Testis (tissue), 3 donors: ENCODE results near the gene NR6A1. TPM values are rescaled to one million over a fixed set of nuclear protein-coding genes. Genes with fewer than 3 reads are reported as not detected.

Experiments used
- DNase-seq: peaks from one replicate; pipeline ENCODE4 v3.0.0-alpha.2; 2019
- H3K27ac ChIP-seq, 2 donors: fragments of 200-600 bp; sonication (generic); one replicate each; pipeline ENCODE4 v1.5.1; 2019
- H3K27me3 ChIP-seq: fragments of 200-600 bp; sonication (generic); one replicate; pipeline ENCODE4 v1.5.1; 2019
- H3K36me3 ChIP-seq: fragments of 200-600 bp; sonication (generic); one replicate; pipeline ENCODE4 v1.5.1; 2017; ENCODE audit warnings: low read depth; ENCODE audit errors: missing control alignments
- H3K4me1 ChIP-seq: fragments of 200-600 bp; sonication (generic); one replicate; pipeline ENCODE4 v1.5.1; 2019
- H3K4me3 ChIP-seq, 2 donors: fragments of 200-600 bp; sonication (generic); one replicate each; pipeline ENCODE4 v1.5.1; 2017 to 2019
- H3K9me3 ChIP-seq: fragments of 200-600 bp; sonication (generic); one replicate; pipeline ENCODE4 v1.5.1; 2017
- CTCF ChIP-seq, 3 experiments: fragments of 450-650 bp in 2 of 3; fragments of 200-600 bp in 1 of 3; sonication (generic) in 1 of 3; IDR thresholded peaks; one replicate each; pipeline ENCODE4 v1.5.1; 2016 to 2019; ENCODE audit warnings: antibody characterized with exemption in 3 of 3, mild to moderate bottlenecking in 2 of 3, moderate library complexity in 1 of 3
- POLR2A ChIP-seq: fragments of 450-650 bp; IDR thresholded peaks from one replicate; pipeline ENCODE4 v1.6.1; 2017; ENCODE audit warnings: antibody characterized with exemption, mild to moderate bottlenecking, moderate library complexity
- WGBS, 2 donors: methylation state at CpG; one replicate each; pipeline ENCODE4 v1.1.5; 2018; 5-methylcytosine and 5-hydroxymethylcytosine counted together
- intact Hi-C: fragments of 100-400 bp; cut with DNase I; formaldehyde crosslinking; loops from one replicate; pipeline ENCODE4 v1.15.1; 2023; ENCODE audit warnings: low total_unique reads
- polyA plus RNA-seq: library from polyadenylated mRNA; stranded (reverse); fragments of 350-450 nt; fragmentation: Illumina TruSeq; extraction: RNeasy Lipid Tissue Mini Kit (QIAGEN cat#74804); gene quantifications from one replicate; pipeline ENCODE4 v1.2.3, GENCODE V29; 2014; ENCODE audit warnings: low read depth, low replicate concordance; ENCODE audit not compliant: insufficient read depth
- total RNA-seq, 2 donors: library from RNA; depleted of rRNA; stranded (reverse); fragments of >200 nt; gene quantifications; one replicate each; pipeline ENCODE4 v1.2.3, GENCODE V29; 2016

Gene NR6A1
- total and polyA plus RNA-seq, 3 donors from 2014 or later, result 54.6 to 100 (median 92.1) TPM

DNA sequence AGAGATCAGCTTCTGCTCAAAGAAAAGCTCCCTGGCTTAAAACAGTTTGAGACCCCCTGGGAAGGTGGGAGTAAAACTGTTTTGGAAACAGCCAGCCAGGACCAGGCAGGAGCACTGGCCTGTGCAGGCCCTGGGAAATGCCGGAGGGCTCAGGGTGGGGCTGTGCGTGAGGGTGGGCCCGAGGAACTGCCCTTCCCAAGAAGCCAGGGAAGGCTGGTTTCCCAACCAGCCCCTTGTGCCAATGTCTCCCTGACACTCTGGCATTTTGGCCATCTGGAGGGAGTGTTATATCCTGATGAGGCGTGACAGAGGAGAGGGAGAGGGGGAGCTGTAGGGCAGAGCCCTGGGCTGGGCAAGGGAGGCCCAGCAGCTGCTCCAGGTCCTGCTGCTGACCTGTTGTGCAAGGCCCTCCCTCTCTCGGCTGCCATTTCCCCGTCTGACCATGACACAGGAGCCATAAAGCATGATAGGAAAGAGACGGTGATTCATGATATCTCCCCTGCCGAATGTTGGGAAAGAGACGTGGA is 22.0 kb upstream of the NR6A1 start:
- TF ChIP-seq CTCF (IDR thresholded peaks at IDR 0.05) (no peak), POLR2A (no peak)
- Histone ChIP-seq H3K4me1 (peaks cover 6% of the 10 kb centered on the region), H3K36me3 (no peaks in the 10 kb centered on the region), H3K27ac (no peak overlapping the region), H3K27me3 (no peaks in the 10 kb centered on the region), H3K9me3 (no peaks in the 10 kb centered on the region), H3K4me3 (no peak overlapping the region)
- no peak for DNase-seq
- 76 to 83% methylated on average over 7 to 9 of the region's 9 CpGs for WGBS, 2 donors
- intact Hi-C loops, result no loop called here

DNA sequence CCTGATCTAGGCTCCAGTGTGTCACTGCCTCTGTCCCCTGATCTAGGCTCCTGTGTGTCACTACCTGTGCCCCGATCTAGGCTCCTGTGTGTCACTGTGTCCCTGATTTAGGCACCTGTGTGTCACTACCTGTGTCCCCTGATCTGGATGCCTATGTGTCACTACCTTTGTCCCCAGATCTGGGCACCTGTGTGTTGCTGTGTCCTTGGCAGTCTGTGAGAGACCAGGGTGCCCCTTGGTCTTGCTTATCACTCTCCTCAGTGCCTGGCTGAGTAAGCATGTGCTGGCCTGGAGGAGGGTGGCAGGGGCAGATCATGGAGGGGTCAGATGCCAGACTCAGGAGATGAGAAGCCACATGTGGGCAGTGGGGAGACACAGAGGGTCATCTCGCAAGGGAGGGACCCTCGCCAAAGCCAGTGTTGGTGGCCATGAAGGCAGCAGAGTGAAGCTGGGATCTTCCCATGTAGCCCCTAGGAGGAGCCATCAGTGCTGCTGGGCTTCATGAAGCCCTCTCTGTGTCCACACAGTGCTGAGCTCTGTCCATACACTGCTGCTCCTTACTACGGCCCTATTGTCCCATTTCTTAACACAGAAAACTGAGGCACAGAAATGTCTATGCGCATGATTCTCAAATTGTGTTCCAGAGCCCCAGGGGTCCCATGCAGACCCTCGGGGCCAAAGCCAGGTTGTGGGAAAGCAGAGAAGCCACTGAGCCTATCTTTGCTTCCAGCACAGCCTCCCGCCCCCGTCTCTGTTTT is 21.3 kb upstream of the NR6A1 start:
- intact Hi-C loops, result no loop called here
- Histone ChIP-seq H3K9me3 (no peaks in the 10 kb centered on the region), H3K27ac (no peak overlapping the region), H3K4me3 (no peak overlapping the region), H3K36me3 (no peaks in the 10 kb centered on the region), H3K4me1 (peaks cover under 1% of the 10 kb centered on the region), H3K27me3 (no peaks in the 10 kb centered on the region)
- 78 to 82% methylated on average over 8 of the region's 8 CpGs for WGBS, 2 donors
- DNase-seq, result no peak
- TF ChIP-seq POLR2A (no peak), CTCF (IDR thresholded peaks at IDR 0.05) (no peak)

- Histone ChIP-seq H3K27me3 (no peaks in the 10 kb centered on the region), H3K4me1 (no peaks in the 10 kb centered on the region), H3K36me3 (no peaks in the 10 kb centered on the region), H3K9me3 (no peaks in the 10 kb centered on the region), H3K4me3 (no peak overlapping the region), H3K27ac (no peak overlapping the region)
- no peak for DNase-seq
- no peak for TF ChIP-seq POLR2A
- WGBS, 2 donors, result 84 to 88% methylated on average over 5 of the region's 5 CpGs
- intact Hi-C loops, result no loop called here
These were observed 19.8 kb upstream of the NR6A1 start for GRCh38 chr9:124790801-124791505.

- 91 to 95% methylated on average over 8 of the region's 8 CpGs for WGBS, 2 donors
- H3K27me3 ChIP-seq, result no peaks in the 10 kb centered on the region
- no peak overlapping the region for H3K27ac ChIP-seq
- intact Hi-C loops, result no loop called here
- no peaks in the 10 kb centered on the region for H3K36me3 ChIP-seq
- no peak for DNase-seq
- TF ChIP-seq POLR2A (no peak), CTCF (IDR thresholded peaks at IDR 0.05) (no peak)
- H3K9me3 ChIP-seq, result no peaks in the 10 kb centered on the region
- no peak overlapping the region for H3K4me3 ChIP-seq
- H3K4me1 ChIP-seq, result no peaks in the 10 kb centered on the region
These were observed 19.2 kb upstream of the NR6A1 start for GRCh38 chr9:124790301-124790700.

GRCh38 chr9:124789531-124789930 is 18.4 kb upstream of the NR6A1 start:
- DNase-seq, result no peak
- Histone ChIP-seq H3K4me1 (no peaks in the 10 kb centered on the region), H3K27me3 (no peaks in the 10 kb centered on the region), H3K36me3 (no peaks in the 10 kb centered on the region), H3K27ac (no peak overlapping the region), H3K9me3 (no peaks in the 10 kb centered on the region), H3K4me3 (no peak overlapping the region)
- no peak for TF ChIP-seq CTCF (IDR thresholded peaks at IDR 0.05)
- 77 to 91% methylated on average over 2 of the region's 2 CpGs for WGBS, 2 donors
- intact Hi-C loops, result no loop called here
